GM10248 (cell line): ENCODE data around the gene MCM3AP.
"Not testable (repeated sequence)": the region's sequence is repeated elsewhere in the genome, so short reads cannot be mapped to it uniquely, and the experiment has no call there.

Experiments
- CTCF ChIA-PET: fragments of 300-600 bp; sonication (Branson Sonifier 250); formaldehyde crosslinking; extraction: SDS; loops from one replicate; lab custom pipeline; 2021; ENCODE audit warnings: antibody characterized with exemption; lab: Yijun Ruan, JAX
- POLR2A ChIA-PET: fragments of 350-650 bp; sonication (Branson Sonifier 250); formaldehyde crosslinking; extraction: SDS; loops from one replicate; lab custom pipeline; 2020; ENCODE audit warnings: antibody characterized with exemption; lab: Yijun Ruan, JAX
- DNase-seq: peaks from one replicate; pipeline ENCODE4 v3.0.0; 2012; ENCODE audit errors: extremely low spot score
- CTCF ChIP-seq: IDR thresholded peaks from 2 replicates; pipeline ENCODE4 v1.5.1; 2012; ENCODE audit warnings: mild to moderate bottlenecking, low read depth; ENCODE audit errors: extremely low read depth, missing control alignments, control extremely low read depth

MCM3AP gene

GRCh38 chr21:46228345-46229051 is 56.9 kb downstream of the MCM3AP start, which contains the start of gene LSS:
Gene LSS, minus strand, starts transcription at chr21:46228774. Its CDS starts 29 bp downstream, at chr21:46228745.
- TF ChIP-seq CTCF = no peak
- CTCF ChIA-PET = interaction anchor here (1.2 to 3.2 kb wide), 3 partner anchors 13 to 86 kb away, joined by 4 to 21 read pairs (median 4); no protein-coding TSS in a partner anchor
- peak; percentile 98 for DNase-seq
- POLR2A ChIA-PET = interaction anchor here (1.0 to 1.3 kb wide), 2 partner anchors 8 to 13 kb away, joined by 3 read pairs; no protein-coding TSS in a partner anchor

- no peak for TF ChIP-seq CTCF
- DNase-seq = no peak
- POLR2A ChIA-PET = interaction anchor here (0.6 to 1.3 kb wide), 4 partner anchors 8 to 57 kb away, joined by 3 read pairs; no protein-coding TSS in a partner anchor
- CTCF ChIA-PET = interaction anchor here (1.2 to 1.5 kb wide), 2 partner anchors 12 to 85 kb away, joined by 4 read pairs; no protein-coding TSS in a partner anchor
Measured at GRCh38 chr21:46227811-46228344, 57.5 kb downstream of the MCM3AP start.

- no peak for TF ChIP-seq CTCF
- ChIA-PET CTCF (interaction anchor here (1.2 to 1.5 kb wide), 2 partner anchors 11 to 84 kb away, joined by 4 read pairs; no protein-coding TSS in a partner anchor), POLR2A (interaction anchor here (0.6 to 1.2 kb wide), 4 partner anchors 12 to 58 kb away, joined by 3 to 5 read pairs (median 4); no protein-coding TSS in a partner anchor)
- peak; percentile 50 for DNase-seq
Measured at GRCh38 chr21:46226920-46227599, 58.4 kb downstream of the MCM3AP start.

GRCh38 chr21:46226146-46226545 is 59.3 kb downstream of the MCM3AP start:
- no peak for DNase-seq
- POLR2A ChIA-PET = interaction anchor here (0.7 to 1.2 kb wide), 2 partner anchors 11 to 75 kb away, joined by 4 to 5 read pairs; no protein-coding TSS in a partner anchor
- TF ChIP-seq CTCF = no peak
- CTCF ChIA-PET = no interaction called here

GRCh38 chr21:46223661-46224060 is 61.8 kb downstream of the MCM3AP start:
- CTCF ChIA-PET, DNase-seq, POLR2A ChIA-PET: not testable (repeated sequence)

GRCh38 chr21:46223217-46223616 is 62.2 kb downstream of the MCM3AP start:
- ChIA-PET POLR2A (no interaction called here), CTCF (no interaction called here)
- no peak for TF ChIP-seq CTCF
- DNase-seq = no peak
